Endothelial cell of umbilical vein (primary cell): Measurements from ENCODE around the gene GADL1. TPM values are rescaled to one million over a fixed set of nuclear protein-coding genes. Genes with fewer than 3 reads are reported as not detected.

Experiments
- BruUV-seq: library from RNA; stranded (reverse); fragments of 400-500 nt; replicated peaks from 2 replicates; lab custom pipeline; 2021; lab: Mats Ljungman, UMichigan
- CTCF ChIA-PET: fragments of 300-600, 350-600 bp; sonication (Branson Sonifier 250); formaldehyde crosslinking; loops from one replicate; lab custom pipeline; 2021; ENCODE audit warnings: antibody characterized with exemption, inconsistent platforms; lab: Charles Lee
- POLR2A ChIA-PET: fragments of 300-600, 350-600 bp; sonication (Branson Sonifier 250); formaldehyde crosslinking; loops from one replicate; lab custom pipeline; 2021; ENCODE audit warnings: antibody characterized with exemption, inconsistent platforms; lab: Charles Lee
- DNase-seq: peaks from one replicate; pipeline ENCODE4 v3.0.0-alpha.2; 2011; ENCODE audit warnings: low read depth, low spot score
- FAIRE-seq: peaks from 2 replicates; lab custom pipeline; 2011; peaks lifted over from hg19 to GRCh38; lab: Jason Lieb, UNC
- H2AFZ ChIP-seq: 2 replicates; pipeline ENCODE4 v1.6.0; 2012; ENCODE audit warnings: low read depth, low read length, control low read depth, inconsistent platforms
- H3K27ac ChIP-seq: 2 replicates; pipeline ENCODE4 v1.5.1; 2011; ENCODE audit warnings: low read depth, mild to moderate bottlenecking, control low read depth, low read length, moderate library complexity; ENCODE audit not compliant: insufficient read depth
- H3K27me3 ChIP-seq, 2 experiments: 2 replicates each; pipeline versions ENCODE4 v1.6.0 to v1.6.1; 2011; ENCODE audit warnings: low read length in 2 of 2, mixed read lengths in 1 of 2; ENCODE audit not compliant: control insufficient read depth in 2 of 2, insufficient read depth in 2 of 2
- H3K36me3 ChIP-seq, 2 experiments: 2 replicates in 1 of 2; 3 replicates in 1 of 2; pipeline ENCODE4 v1.5.1; 2011; ENCODE audit warnings: low read length in 2 of 2, mild to moderate bottlenecking in 1 of 2, moderate library complexity in 1 of 2; ENCODE audit not compliant: control insufficient read depth in 2 of 2, insufficient read depth in 2 of 2; ENCODE audit errors: extremely low read depth in 1 of 2
- H3K4me1 ChIP-seq: 3 replicates; pipeline ENCODE4 v1.5.1; 2011; ENCODE audit warnings: mild to moderate bottlenecking, low read length; ENCODE audit not compliant: control insufficient read depth, insufficient read depth; ENCODE audit errors: extremely low read depth
- H3K4me2 ChIP-seq: 2 replicates; pipeline ENCODE4 v1.6.1; 2011; ENCODE audit warnings: low read length, control low read depth, mixed read lengths; ENCODE audit not compliant: insufficient read depth
- H3K4me3 ChIP-seq, 3 experiments: fragments of 200-600 bp in 1 of 3; sonication (generic), shearing (Covaris generic) in 1 of 3; replicated peaks in 1 of 3; 2 replicates each; pipeline ENCODE4 v1.5.1; 2011 to 2016; ENCODE audit warnings: control low read depth in 3 of 3, low read length in 3 of 3, mild to moderate bottlenecking in 2 of 3, inconsistent platforms in 1 of 3, low read depth in 1 of 3, moderate library complexity in 1 of 3; ENCODE audit not compliant: insufficient read depth in 1 of 3
- H3K79me2 ChIP-seq: 2 replicates; pipeline ENCODE4 v1.6.0; 2012; ENCODE audit warnings: low read length, inconsistent platforms; ENCODE audit not compliant: control insufficient read depth, insufficient read depth
- H3K9ac ChIP-seq: replicated peaks from 2 replicates; pipeline ENCODE3; 2011; ENCODE audit warnings: low read length, control low read depth; ENCODE audit not compliant: insufficient read depth; ENCODE audit errors: extremely low read depth
- H3K9me1 ChIP-seq: replicated peaks from 3 replicates; pipeline ENCODE4 v1.6.0; 2011; ENCODE audit warnings: mild to moderate bottlenecking, low read length; ENCODE audit not compliant: control insufficient read depth, insufficient read depth; ENCODE audit errors: extremely low read depth
- H3K9me3 ChIP-seq: replicated peaks from 2 replicates; pipeline ENCODE4 v1.5.1; 2012; ENCODE audit warnings: low read length, inconsistent platforms; ENCODE audit not compliant: control insufficient read depth, insufficient read depth
- H4K20me1 ChIP-seq: replicated peaks from 2 replicates; pipeline ENCODE3; 2011; ENCODE audit warnings: mild to moderate bottlenecking, low read length; ENCODE audit not compliant: control insufficient read depth, insufficient read depth; ENCODE audit errors: extremely low read depth
- EZH2 ChIP-seq: IDR thresholded peaks from 2 replicates; pipeline ENCODE4 v1.6.1; 2012; ENCODE audit warnings: borderline replicate concordance, low read depth, mild to moderate bottlenecking, moderate library complexity, low read length, inconsistent platforms; ENCODE audit not compliant: severe bottlenecking
- FOS ChIP-seq: IDR thresholded peaks from 2 replicates; pipeline ENCODE4 v1.6.1; 2011; ENCODE audit warnings: mild to moderate bottlenecking, low read length, moderate library complexity, borderline replicate concordance; ENCODE audit not compliant: insufficient read depth
- GATA2 ChIP-seq: IDR thresholded peaks from 2 replicates; pipeline ENCODE4 v1.7.0; 2011; ENCODE audit warnings: low read depth, mild to moderate bottlenecking, moderate library complexity, mixed read lengths, low read length; ENCODE audit not compliant: insufficient read length, insufficient read depth
- JUN ChIP-seq: IDR thresholded peaks from 2 replicates; pipeline ENCODE4 v1.6.1; 2011; ENCODE audit warnings: borderline replicate concordance, low read depth; ENCODE audit not compliant: insufficient read length, insufficient read depth
- MYC ChIP-seq: IDR thresholded peaks from one replicate; pipeline ENCODE4 v1.6.1; 2011; ENCODE audit warnings: mild to moderate bottlenecking, low read depth, low read length
- POLR2A ChIP-seq: IDR thresholded peaks from 2 replicates; pipeline ENCODE4 v1.6.1; 2012; ENCODE audit warnings: low read depth, mild to moderate bottlenecking, control low read depth, low read length
- POLR2AphosphoS5 ChIP-seq: IDR thresholded peaks from 2 replicates; pipeline ENCODE4 v1.6.1; 2012; ENCODE audit warnings: low read depth, mild to moderate bottlenecking, control low read depth, low read length, moderate library complexity; ENCODE audit not compliant: insufficient read depth
- dilution Hi-C: fragments of 300-500 bp; cut with MboI; formaldehyde crosslinking; loops from one replicate; pipeline ENCODE4 v1.15.0; 2019; ENCODE audit warnings: low sequenced_read_pairs; ENCODE audit not compliant: extremely low pct_ligation_motif_present
- intact Hi-C: fragments of 100-400 bp; cut with micrococcal nuclease; formaldehyde crosslinking; loops from one replicate; pipeline ENCODE4 v1.10.0; 2022
- polyA plus RNA-seq, 4 experiments: library from polyadenylated mRNA; depleted of rRNA in 3 of 4; stranded (reverse) in 3 of 4; unstranded in 1 of 4; fragments of >200 nt; gene quantifications; 2 replicates each; pipeline versions ENCODE4 v1.2.1 to v1.2.3, GENCODE V29; 2011 to 2012; ENCODE audit warnings: missing spikeins in 1 of 4
- total RNA-seq: library from RNA; stranded (reverse); gene quantifications from 2 replicates; pipeline ENCODE4 v1.2.3, GENCODE V29; 2021
- TF ChIP-seq, protein P1 (sequence below), 2 donors: IDR thresholded peaks; 1 replicate in 1 of 2; 2 replicates in 1 of 2; pipeline ENCODE4 v1.5.1; 2011; ENCODE audit warnings: low read length in 2 of 2, mild to moderate bottlenecking in 2 of 2, moderate library complexity in 2 of 2, control low read depth in 1 of 2, inconsistent platforms in 1 of 2, low read depth in 1 of 2; ENCODE audit not compliant: insufficient read depth in 1 of 2; ENCODE audit errors: extremely low read depth in 1 of 2
- TF ChIP-seq, protein P2 (sequence below): IDR thresholded peaks from 2 replicates; pipeline ENCODE4 v1.6.1; 2011; ENCODE audit not compliant: insufficient read depth, insufficient read length

GADL1 gene
- total and polyA plus RNA-seq, 2 donors (not counting 3 experiments of a cell fraction or from before 2014, with no cell fraction given) = not detected

DNA sequence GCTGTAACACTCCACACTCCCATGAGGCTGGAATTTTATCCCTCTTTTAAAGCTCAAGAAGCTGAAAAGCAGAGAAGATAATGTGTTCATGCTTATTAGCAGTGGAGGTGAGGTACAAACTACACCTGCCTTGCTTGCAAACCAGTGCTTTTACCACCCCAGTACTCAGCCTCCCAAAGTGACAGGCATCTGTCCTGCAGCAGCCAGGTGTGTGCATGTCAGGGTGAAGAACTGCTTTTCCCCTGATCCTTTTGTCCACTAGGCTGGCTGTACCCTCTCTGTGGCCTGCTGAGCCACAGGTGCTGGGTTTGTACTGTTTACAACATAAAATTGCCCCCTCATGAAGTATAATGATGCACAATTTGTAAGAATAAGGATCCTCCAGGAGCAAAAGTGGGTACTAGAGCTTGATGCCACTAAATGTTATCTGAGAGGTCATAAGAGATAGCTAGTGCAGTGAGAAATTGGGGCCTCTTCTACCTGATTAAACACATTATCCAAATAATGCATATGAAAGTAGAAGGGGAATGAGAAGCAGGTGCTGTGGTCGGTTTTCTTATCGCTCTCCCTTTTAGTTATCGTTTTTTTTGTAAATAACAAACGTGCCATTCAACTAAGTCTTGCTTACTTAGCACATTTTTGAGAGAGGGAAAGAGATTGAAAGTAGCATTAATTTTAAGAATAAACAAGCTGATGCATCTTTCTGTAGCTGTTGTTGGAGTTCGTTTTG is 39.2 kb upstream of the GADL1 start:
- ChIA-PET CTCF (interaction anchor here (0.7 to 2.7 kb wide), 24 partner anchors 7 to 891 kb away, joined by 3 to 28 read pairs (median 4); partner anchors contain the start of gene STT3B), POLR2A (no interaction called here)
- H3K9ac ChIP-seq = no peak overlapping the region
- no peaks in the 10 kb centered on the region for H3K4me1 ChIP-seq
- peaks cover 0 to 1% of the 10 kb centered on the region in 2 experiments for H3K27me3 ChIP-seq
- FAIRE-seq (no peak), DNase-seq (no peak)
- no TSS peak for BruUV-seq
- no peaks in the 10 kb centered on the region for H3K36me3 ChIP-seq
- H2AFZ ChIP-seq = no peak overlapping the region
- no peaks in the 10 kb centered on the region for H3K9me1 ChIP-seq
- intact Hi-C loops (loop anchor here (1.0 to 10.0 kb wide), 2 partner anchors 199 to 511 kb away; no protein-coding TSS in a partner anchor), dilution Hi-C loops (no loop called here)
- no peak overlapping the region for H3K27ac ChIP-seq
- no peaks in the 10 kb centered on the region for H4K20me1 ChIP-seq
- no peak overlapping the region for H3K4me3 ChIP-seq
- no peaks in the 10 kb centered on the region for H3K9me3 ChIP-seq
- no peak overlapping the region for H3K4me2 ChIP-seq
- no peaks in the 10 kb centered on the region for H3K79me2 ChIP-seq
- no peak for TF ChIP-seq POLR2AphosphoS5
- TF ChIP-seq FOS = no peak
- no peak for TF ChIP-seq POLR2A
- no peak for TF ChIP-seq MYC
- no peak for TF ChIP-seq JUN
- TF ChIP-seq, protein P1, sequence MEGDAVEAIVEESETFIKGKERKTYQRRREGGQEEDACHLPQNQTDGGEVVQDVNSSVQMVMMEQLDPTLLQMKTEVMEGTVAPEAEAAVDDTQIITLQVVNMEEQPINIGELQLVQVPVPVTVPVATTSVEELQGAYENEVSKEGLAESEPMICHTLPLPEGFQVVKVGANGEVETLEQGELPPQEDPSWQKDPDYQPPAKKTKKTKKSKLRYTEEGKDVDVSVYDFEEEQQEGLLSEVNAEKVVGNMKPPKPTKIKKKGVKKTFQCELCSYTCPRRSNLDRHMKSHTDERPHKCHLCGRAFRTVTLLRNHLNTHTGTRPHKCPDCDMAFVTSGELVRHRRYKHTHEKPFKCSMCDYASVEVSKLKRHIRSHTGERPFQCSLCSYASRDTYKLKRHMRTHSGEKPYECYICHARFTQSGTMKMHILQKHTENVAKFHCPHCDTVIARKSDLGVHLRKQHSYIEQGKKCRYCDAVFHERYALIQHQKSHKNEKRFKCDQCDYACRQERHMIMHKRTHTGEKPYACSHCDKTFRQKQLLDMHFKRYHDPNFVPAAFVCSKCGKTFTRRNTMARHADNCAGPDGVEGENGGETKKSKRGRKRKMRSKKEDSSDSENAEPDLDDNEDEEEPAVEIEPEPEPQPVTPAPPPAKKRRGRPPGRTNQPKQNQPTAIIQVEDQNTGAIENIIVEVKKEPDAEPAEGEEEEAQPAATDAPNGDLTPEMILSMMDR (IDR thresholded peaks at IDR 0.05; ENCODE audit: extremely low read depth in 1 of 2, insufficient read depth in 1 of 2, low read depth in 1 of 2, low read length in 2 of 2) = no peak
- TF ChIP-seq, protein P2, sequence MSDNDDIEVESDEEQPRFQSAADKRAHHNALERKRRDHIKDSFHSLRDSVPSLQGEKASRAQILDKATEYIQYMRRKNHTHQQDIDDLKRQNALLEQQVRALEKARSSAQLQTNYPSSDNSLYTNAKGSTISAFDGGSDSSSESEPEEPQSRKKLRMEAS = no peak
- TF ChIP-seq GATA2 = no peak
- TF ChIP-seq EZH2 = no peak
